T47D (cell line): Measurements from ENCODE around the gene ZC3H12D.
"Not testable (repeated sequence)": the region's sequence is repeated elsewhere in the genome, so short reads cannot be mapped to it uniquely, and the experiment has no call there.

Experiments
- DNase-seq, 2 experiments: peaks; one replicate each; pipeline versions ENCODE4 v3.0.0 to v3.0.0-alpha.2; 2011 to 2012; ENCODE audit warnings: low read depth in 1 of 2, low spot score in 1 of 2
- JUND ChIP-seq: IDR thresholded peaks from 2 replicates; pipeline ENCODE4 v1.6.1; 2012; ENCODE audit warnings: low read depth
- in situ Hi-C: cut with HindIII; loops from 2 replicates; pipeline ENCODE4 v1.10.0; 2016; ENCODE audit warnings: low sequenced_read_pairs, low pct_unique_long_range_greater_than_20kb

The ZC3H12D gene

DNA sequence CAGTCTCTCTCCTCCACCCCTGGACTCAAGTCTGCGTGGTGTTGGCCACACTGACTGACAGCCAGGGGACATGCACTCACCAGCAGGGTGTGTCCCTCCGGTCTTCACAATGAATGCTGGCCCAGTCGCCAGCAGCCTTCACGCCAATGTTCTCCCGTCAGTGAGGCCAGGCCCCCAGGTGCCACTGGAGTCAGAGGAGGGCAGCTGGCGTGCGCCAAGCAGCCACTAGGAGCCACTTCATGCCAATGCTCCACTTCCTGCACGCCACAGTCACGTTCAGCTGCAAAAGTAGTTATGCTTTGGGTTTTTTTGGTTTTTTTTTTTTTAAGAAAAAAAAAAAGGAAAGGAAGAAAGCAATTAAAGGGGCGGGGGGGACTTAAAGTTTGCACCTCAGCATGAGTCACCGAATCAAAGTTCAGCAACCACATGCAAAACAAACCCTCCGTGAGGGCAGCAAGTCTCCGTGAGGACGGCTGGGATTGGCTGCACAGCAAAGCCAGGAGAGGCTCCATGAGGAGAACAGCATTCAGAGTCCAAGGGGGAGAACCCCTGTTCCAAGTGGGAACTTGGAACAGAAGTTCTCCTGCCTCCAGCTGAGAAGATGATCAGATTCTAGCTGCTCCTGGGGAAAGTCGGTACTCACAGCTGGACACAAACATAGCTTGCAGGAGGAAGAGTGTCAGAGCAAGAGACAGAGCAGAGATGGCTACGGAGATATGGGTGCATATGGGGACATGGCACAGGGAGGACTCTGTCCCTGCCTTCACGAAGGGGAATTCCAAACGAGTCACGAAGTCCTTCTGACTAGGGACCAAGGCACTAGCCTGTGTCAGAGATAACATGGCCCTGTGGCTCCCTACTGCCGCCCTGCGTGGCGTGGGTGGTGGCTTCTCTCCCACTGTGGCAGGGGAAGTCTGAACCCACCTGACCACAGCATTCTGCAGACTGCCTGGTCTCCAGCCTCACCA lies at the start of gene ZC3H12D:
ZC3H12D (minus strand) TSS at position 282 of the 968 bp plus-strand sequence. CDS start 10,471 bp downstream, outside the sequence.
- DNase-seq = peak in 1 of 2 experiments; percentile 16
- TF ChIP-seq JUND = no peak
- in situ Hi-C loops = no loop called here

- DNase-seq = no peak
- no peak for TF ChIP-seq JUND
- in situ Hi-C loops = no loop called here
Measured at GRCh38 chr6:149529650-149530049, 44.8 kb upstream of the ZC3H12D start.

GRCh38 chr6:149515494-149515893 lies 30.7 kb upstream of the ZC3H12D start:
- TF ChIP-seq JUND = no peak
- in situ Hi-C loops = no loop called here
- no peak for DNase-seq

DNA sequence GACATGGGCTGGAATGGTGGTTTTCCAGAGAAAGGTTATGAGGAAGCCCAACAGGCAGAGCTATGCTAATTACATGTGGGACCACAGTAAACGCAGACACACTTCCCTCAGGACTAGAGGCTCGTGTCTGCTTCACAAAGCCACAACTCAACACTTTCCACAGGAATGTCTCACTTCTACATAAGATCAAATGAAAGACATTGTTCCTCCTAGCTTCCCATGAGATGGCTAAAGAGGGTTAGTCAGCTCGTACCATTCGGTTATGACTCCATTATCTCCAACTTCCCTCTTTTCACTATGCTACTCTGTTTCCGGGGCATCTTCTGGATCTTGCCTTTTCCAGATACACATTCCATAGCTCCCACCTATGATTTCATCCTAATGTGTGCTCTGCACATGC lies 29.1 kb upstream of the ZC3H12D start:
- TF ChIP-seq JUND = no peak
- in situ Hi-C loops = no loop called here

GRCh38 chr6:149510793-149511512 lies 26.1 kb upstream of the ZC3H12D start:
- DNase-seq = no peak
- in situ Hi-C loops = no loop called here
- TF ChIP-seq JUND = no peak

More for the DNA sequence above, 29.1 kb upstream of the ZC3H12D start:
- no peak for DNase-seq

- no peak for TF ChIP-seq JUND
- in situ Hi-C loops = no loop called here
- no peak for DNase-seq
Measured at GRCh38 chr6:149508485-149508884, 23.7 kb upstream of the ZC3H12D start.

DNA sequence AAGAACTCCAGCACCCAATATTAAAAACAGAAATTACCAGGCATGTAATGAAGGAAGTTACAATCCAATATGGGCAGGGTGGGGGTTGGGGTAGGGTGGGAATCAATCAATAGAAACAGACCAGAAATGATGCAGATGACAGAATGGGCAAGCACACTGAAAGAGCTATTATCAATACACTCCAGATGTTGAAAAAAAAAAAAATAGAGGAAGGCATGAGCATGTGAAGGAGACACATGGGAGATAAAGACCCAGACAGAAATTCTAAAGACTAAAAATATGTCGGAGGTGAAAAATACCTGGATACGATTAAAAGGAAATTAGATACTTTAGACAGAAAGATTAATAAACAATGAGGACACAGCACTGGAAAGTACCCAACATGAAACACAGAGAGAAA lies 19.1 kb upstream of the ZC3H12D start:
- TF ChIP-seq JUND = no peak
- in situ Hi-C loops = no loop called here
- DNase-seq = no peak

- no peak for TF ChIP-seq JUND
- in situ Hi-C loops = no loop called here
- no peak for DNase-seq
Measured at GRCh38 chr6:149503276-149503675, 18.5 kb upstream of the ZC3H12D start.

- no peak for TF ChIP-seq JUND
- DNase-seq = no peak
- in situ Hi-C loops = no loop called here
Measured at GRCh38 chr6:149501768-149502167, 17.0 kb upstream of the ZC3H12D start.

GRCh38 chr6:149501201-149501600 lies 16.4 kb upstream of the ZC3H12D start:
- no peak for DNase-seq
- no peak for TF ChIP-seq JUND

GRCh38 chr6:149500096-149500495 lies 15.3 kb upstream of the ZC3H12D start:
- DNase-seq = no peak
- in situ Hi-C loops = no loop called here
- no peak for TF ChIP-seq JUND

More at GRCh38 chr6:149501201-149501600, 16.4 kb upstream of the ZC3H12D start:
- in situ Hi-C loops = no loop called here

- in situ Hi-C loops = no loop called here
- TF ChIP-seq JUND = no peak
- no peak for DNase-seq
Measured at GRCh38 chr6:149499066-149499465, 14.3 kb upstream of the ZC3H12D start.

- DNase-seq = no peak
- no peak for TF ChIP-seq JUND
- in situ Hi-C loops = no loop called here
Measured at GRCh38 chr6:149497365-149497764, 12.6 kb upstream of the ZC3H12D start.

GRCh38 chr6:149496597-149496996 lies 11.8 kb upstream of the ZC3H12D start:
- in situ Hi-C loops, DNase-seq: not testable (repeated sequence)

DNA sequence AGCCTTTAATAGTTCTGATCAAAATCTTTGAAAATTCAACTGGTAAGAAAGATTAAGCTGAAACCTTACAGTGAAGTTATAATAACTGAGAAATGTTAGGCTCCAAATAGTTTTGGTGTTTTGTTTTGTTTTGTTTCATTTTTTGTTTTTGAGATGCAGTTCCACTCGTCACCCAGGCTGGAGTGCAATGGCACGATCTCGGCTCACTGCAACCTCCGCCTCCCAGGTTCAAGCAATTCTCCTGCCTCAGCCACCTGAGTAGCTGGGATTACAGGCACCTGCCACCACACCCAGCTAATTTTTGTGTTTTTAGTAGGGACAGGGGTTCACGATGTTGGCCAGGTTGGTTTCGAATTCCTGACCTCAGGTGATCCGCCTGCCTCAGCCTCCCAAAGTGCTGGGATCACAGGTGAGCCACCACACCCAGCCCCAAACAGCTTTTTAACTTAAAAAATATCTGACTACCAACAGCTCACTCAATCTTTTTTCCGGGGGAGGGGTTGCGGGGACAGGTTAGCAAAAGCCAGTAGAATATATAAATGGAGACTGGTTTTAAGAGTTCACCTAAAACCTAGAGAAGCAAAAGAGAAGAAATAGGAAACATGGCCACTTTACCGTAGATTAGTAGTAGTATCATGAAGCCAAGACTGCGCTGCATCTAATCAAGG lies 10.7 kb upstream of the ZC3H12D start:
- in situ Hi-C loops, DNase-seq: not testable (repeated sequence)

DNA sequence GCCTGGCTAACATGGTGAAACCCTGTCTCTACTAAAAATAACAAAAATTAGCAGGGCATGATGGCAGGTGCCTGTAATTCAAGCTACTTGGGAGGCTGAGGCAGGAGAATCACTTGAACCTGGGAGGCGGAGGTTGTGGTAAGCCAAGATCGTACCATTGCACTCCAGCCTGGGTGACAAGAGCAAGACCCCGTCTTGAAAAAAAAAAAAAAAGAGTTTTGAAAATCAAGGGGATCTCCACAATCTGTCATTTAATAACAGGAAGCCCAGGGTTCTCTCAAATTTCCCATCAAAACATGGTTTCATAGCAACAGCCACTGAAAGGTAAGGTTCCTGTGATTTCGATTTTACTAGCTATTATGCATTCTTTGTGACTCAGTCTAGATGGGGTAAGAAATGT lies 10.0 kb upstream of the ZC3H12D start:
- in situ Hi-C loops = not testable (repeated sequence)

More for the DNA sequence above, 10.0 kb upstream of the ZC3H12D start:
- not testable (repeated sequence) for DNase-seq
